Measurements from ENCODE around the gene PKMYT1. TPM values are rescaled to one million over a fixed set of nuclear protein-coding genes. Genes with fewer than 3 reads are reported as not detected.

The PKMYT1 gene
- total and polyA plus RNA-seq, 11 donors, result 0.72 to 11.9 (median 1.2) TPM

DNA sequence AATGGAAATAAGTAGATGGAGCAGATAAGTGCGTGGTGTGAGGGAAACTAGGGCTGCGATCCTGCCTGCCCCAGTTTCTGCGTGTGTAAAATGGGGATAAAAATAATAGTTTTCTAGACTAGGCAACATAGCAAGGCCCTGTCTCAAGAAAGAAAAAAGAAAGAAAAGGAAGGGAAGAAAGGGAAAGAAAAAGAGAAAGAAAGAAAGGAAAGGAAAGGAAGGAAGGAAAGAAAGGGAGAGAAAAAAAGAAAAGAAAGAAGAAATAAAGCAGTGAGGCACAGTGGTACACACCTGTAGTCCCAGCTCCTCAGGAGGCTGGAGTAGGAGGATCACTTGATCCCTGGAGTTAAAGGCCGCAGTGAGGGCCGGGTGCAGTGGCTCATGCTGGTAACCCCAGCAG, 2.2 kb upstream of the PKMYT1 start:
- no peak overlapping the region for H3K27ac ChIP-seq
- H3K4me1 ChIP-seq, result peaks cover 0 to 47% (median 31%) of the 10 kb centered on the region in 12 donors
- no peak overlapping the region for H3K4me3 ChIP-seq
- DNase-seq (no peak), ATAC-seq (no peak)
- intact Hi-C loops (cut with DNase I), result loop anchor here in 1 of 10 donors (5.0 kb wide), 1 partner anchor 70 kb away; the partner anchor contains the start of gene FLYWCH1
- peaks cover 0 to 12% (median 4%) of the 10 kb centered on the region in 9 donors for H3K27me3 ChIP-seq
- 85 to 90% (median 88%) methylated on average over 5 of the region's 5 CpGs for WGBS, 4 donors
- TF ChIP-seq POLR2A (IDR thresholded peaks at IDR 0.05), result no peak
- TF ChIP-seq, protein P1, sequence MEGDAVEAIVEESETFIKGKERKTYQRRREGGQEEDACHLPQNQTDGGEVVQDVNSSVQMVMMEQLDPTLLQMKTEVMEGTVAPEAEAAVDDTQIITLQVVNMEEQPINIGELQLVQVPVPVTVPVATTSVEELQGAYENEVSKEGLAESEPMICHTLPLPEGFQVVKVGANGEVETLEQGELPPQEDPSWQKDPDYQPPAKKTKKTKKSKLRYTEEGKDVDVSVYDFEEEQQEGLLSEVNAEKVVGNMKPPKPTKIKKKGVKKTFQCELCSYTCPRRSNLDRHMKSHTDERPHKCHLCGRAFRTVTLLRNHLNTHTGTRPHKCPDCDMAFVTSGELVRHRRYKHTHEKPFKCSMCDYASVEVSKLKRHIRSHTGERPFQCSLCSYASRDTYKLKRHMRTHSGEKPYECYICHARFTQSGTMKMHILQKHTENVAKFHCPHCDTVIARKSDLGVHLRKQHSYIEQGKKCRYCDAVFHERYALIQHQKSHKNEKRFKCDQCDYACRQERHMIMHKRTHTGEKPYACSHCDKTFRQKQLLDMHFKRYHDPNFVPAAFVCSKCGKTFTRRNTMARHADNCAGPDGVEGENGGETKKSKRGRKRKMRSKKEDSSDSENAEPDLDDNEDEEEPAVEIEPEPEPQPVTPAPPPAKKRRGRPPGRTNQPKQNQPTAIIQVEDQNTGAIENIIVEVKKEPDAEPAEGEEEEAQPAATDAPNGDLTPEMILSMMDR (IDR thresholded peaks at IDR 0.05), result no peak
- no peaks in the 10 kb centered on the region for H3K9me3 ChIP-seq
- H3K36me3 ChIP-seq, result no peaks in the 10 kb centered on the region

DNA sequence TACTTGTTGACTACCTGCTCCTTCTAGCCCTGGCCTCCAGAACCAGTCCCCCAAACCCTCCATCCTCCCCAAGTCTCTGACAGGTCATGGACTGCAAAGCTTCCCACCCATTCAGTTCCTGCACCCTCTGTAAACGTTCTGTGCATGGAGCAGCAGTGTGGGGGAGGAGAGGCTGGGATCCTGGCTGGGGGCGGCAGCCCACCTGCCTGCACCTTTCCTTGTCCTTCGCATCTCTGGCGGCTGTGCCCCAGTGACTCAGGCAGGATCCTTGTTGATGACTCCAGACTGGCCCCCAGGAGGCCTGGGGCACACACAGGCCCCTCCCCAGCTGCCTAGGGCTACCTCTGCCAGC, 1.6 kb upstream of the PKMYT1 start:
- ATAC-seq (no peak), DNase-seq (no peak)
- TF ChIP-seq, protein P1 (IDR thresholded peaks at IDR 0.05), result no peak
- TF ChIP-seq POLR2A (IDR thresholded peaks at IDR 0.05), result no peak
- 65 to 79% (median 75%) methylated on average over 4 of the region's 4 CpGs for WGBS, 4 donors
- no peaks in the 10 kb centered on the region for H3K36me3 ChIP-seq
- no peaks in the 10 kb centered on the region for H3K9me3 ChIP-seq
- intact Hi-C loops (cut with DNase I), result loop anchor here in 1 of 10 donors (2.0 to 5.0 kb wide), 2 partner anchors 55 to 70 kb away; partner anchors contain the start of gene FLYWCH1
- H3K4me1 ChIP-seq, result peaks cover 0 to 47% (median 31%) of the 10 kb centered on the region in 12 donors
- no peak overlapping the region for H3K27ac ChIP-seq
- H3K4me3 ChIP-seq, result no peak overlapping the region
- peaks cover 0 to 12% (median 4%) of the 10 kb centered on the region in 9 donors for H3K27me3 ChIP-seq

DNA sequence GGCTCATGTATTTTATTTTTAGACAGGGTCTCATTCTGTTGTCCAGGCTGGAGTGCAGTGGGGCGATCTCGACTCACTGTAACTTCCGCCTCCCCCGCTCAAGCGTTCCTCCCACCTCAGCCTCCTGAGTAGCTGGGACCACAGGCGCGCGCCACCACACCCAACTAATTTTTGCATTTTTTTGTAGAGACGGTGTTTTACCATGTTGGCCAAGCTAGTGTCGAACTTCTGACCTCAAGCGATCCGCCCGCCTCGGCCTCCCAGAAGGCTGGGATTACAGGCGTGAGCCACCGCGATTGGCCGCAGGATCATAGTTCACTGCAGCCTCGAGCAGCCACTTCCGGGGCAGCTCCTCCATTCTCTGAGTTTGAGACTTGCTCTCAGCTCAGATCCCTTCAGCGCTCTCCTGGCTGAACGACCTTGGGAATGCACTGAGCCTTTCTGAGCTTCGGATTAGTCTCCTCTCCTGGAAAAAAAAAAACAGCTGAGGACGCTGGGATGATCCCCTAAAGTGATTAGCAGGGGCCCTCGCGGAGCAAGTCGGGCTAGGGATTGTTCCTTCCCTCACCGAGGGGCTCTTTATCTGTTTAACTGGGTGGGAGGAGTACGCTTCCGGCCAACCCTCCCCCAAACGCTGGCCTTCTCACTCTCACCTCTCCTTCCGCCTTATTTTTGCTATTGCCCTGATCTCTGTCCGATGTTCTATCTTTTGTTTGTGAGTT, 1.1 kb upstream of the PKMYT1 start:
- Histone ChIP-seq H3K27ac (no peak overlapping the region), H3K9me3 (no peaks in the 10 kb centered on the region), H3K36me3 (no peaks in the 10 kb centered on the region), H3K4me1 (peaks cover 0 to 44% (median 31%) of the 10 kb centered on the region in 12 donors), H3K4me3 (peak overlapping the region in 10 of 12 donors; percentile 58 to 91 (median 78)), H3K27me3 (peaks cover 0 to 12% (median 4%) of the 10 kb centered on the region in 9 donors)
- WGBS, 4 donors, result 48 to 53% (median 50%) methylated on average over 33 of the region's 33 CpGs
- TF ChIP-seq, protein P1 (IDR thresholded peaks at IDR 0.05), result no peak
- TF ChIP-seq POLR2A (IDR thresholded peaks at IDR 0.05), result no peak
- intact Hi-C loops (cut with DNase I), result loop anchor here in 1 of 10 donors (2.0 to 5.0 kb wide), 2 partner anchors 55 to 69 kb away; partner anchors contain the start of gene FLYWCH1
- DNase-seq (peak in 1 of 5 donors; percentile 42), ATAC-seq (no peak)

DNA sequence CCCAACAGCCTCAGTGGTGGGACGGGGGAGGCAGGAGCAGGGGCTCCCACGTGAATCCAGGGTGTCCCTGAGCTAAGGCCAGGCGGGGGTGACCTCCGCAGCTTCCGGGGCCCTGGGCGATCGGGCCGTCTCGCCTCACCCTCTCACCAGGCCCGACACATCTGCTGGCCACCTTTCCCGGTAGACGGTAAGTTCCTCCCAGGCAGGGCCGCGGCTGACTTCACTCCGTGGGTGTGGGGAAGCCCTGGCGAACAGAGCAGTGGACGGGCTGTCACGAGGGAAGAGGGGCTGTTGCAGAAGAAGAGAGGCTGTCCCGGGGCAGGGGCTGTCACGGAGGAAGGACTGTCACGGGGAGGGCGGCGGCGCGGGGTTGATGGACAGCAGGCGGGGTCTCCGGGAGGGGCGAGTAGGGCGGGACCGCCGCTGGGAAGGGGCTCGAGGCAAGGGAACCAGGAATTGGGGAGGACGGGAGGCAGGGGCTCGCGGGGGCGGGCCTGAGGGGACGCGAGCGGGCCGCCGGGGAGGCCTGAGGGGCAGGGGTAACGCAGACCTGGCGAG, 498 bp downstream of the PKMYT1 start:
- Histone ChIP-seq H3K27me3 (peaks cover 0 to 12% (median 4%) of the 10 kb centered on the region in 9 donors), H3K36me3 (peaks cover 0 to 4% (median 0%) of the 10 kb centered on the region in 9 donors), H3K9me3 (no peaks in the 10 kb centered on the region), H3K27ac (peak overlapping the region in 1 of 12 donors; percentile 94), H3K4me1 (peaks cover 0 to 30% (median 23%) of the 10 kb centered on the region in 12 donors), H3K4me3 (peak overlapping the region; percentile 58 to 93 (median 78))
- TF ChIP-seq, protein P1 (IDR thresholded peaks at IDR 0.05), result no peak
- no peak for TF ChIP-seq POLR2A (IDR thresholded peaks at IDR 0.05)
- WGBS, 4 donors, result 5 to 7% (median 6%) methylated on average over 36 to 43 of the region's 43 CpGs
- DNase-seq, result no peak
- no peak for ATAC-seq
- intact Hi-C loops (cut with DNase I), result loop anchor here in 1 of 10 donors (2.0 to 5.0 kb wide), 2 partner anchors 53 to 67 kb away; partner anchors contain the start of gene FLYWCH1
